ENCODE measurements around the gene KCTD12. TPM values are rescaled to one million over a fixed set of nuclear protein-coding genes. Genes with fewer than 3 reads are reported as not detected.

Gene KCTD12
- total RNA-seq, 4 donors from 2014 or later, result 24.2 to 34.8 (median 27.6) TPM

GRCh38 chr13:76854894-76855293 is 31.3 kb downstream of the KCTD12 start:
- intact Hi-C loops (cut with DNase I; ENCODE audit: low total_unique reads) (no loop called here), in situ Hi-C loops (cut with MboI; ENCODE audit: low pct_ligation_motif_present in 1 of 4, low pct_unique_long_range_greater_than_20kb in 1 of 4, low sequenced_read_pairs in 3 of 4) (no loop called here)
- no peaks in the 10 kb centered on the region for H3K4me1 ChIP-seq
- WGBS, 2 donors (ENCODE audit: low coverage in 1 of 2), result 78 to 91% methylated on average over 1 of the region's 1 CpG
- no peaks in the 10 kb centered on the region for H3K27me3 ChIP-seq
- DNase-seq, result no peak
- H3K4me3 ChIP-seq, result no peak overlapping the region
- no peaks in the 10 kb centered on the region for H3K9me3 ChIP-seq
- no peaks in the 10 kb centered on the region for H3K36me3 ChIP-seq
- H3K27ac ChIP-seq, result no peak overlapping the region
- no peak for TF ChIP-seq POLR2A (IDR thresholded peaks at IDR 0.05)
- no peak for TF ChIP-seq POLR2AphosphoS5 (IDR thresholded peaks at IDR 0.05)
- no peak for TF ChIP-seq EP300 (IDR thresholded peaks at IDR 0.05; ENCODE audit: low read depth)
- no peak for TF ChIP-seq CTCF (IDR thresholded peaks at IDR 0.05)

GRCh38 chr13:76853921-76854608 is 32.1 kb downstream of the KCTD12 start:
- no peaks in the 10 kb centered on the region for H3K36me3 ChIP-seq
- TF ChIP-seq CTCF (IDR thresholded peaks at IDR 0.05) (no peak), POLR2AphosphoS5 (IDR thresholded peaks at IDR 0.05) (no peak)
- in situ Hi-C loops (cut with MboI; ENCODE audit: low pct_ligation_motif_present in 1 of 4, low pct_unique_long_range_greater_than_20kb in 1 of 4, low sequenced_read_pairs in 3 of 4) (no loop called here), intact Hi-C loops (cut with DNase I; ENCODE audit: low total_unique reads) (no loop called here)
- no peaks in the 10 kb centered on the region for H3K27me3 ChIP-seq
- DNase-seq, result no peak
- 87 to 92% methylated on average over 4 of the region's 4 CpGs for WGBS, 2 donors (ENCODE audit: low coverage in 1 of 2)
- no peaks in the 10 kb centered on the region for H3K4me1 ChIP-seq
- H3K9me3 ChIP-seq, result no peaks in the 10 kb centered on the region
- H3K27ac ChIP-seq, result no peak overlapping the region
- H3K4me3 ChIP-seq, result no peak overlapping the region

DNA sequence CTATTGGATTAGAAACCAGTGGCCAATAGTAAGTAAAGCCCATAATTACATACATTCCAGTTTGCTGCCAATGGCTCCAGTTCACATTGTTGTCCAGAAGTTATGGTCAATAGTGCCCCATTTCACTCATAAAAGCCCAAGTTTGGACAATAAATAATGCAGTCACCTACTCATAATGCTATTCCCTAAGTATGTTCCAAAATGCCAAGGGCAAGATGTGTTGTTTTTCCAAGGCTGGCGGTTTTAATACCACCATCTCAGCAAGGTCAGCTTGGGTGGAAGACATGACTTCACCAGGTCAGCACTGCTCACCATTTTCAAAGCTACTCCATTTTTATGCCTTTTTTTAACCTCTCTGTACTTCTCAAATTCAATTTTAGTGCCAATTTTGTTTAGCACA is 32.7 kb downstream of the KCTD12 start:
- H3K36me3 ChIP-seq, result no peaks in the 10 kb centered on the region
- no peaks in the 10 kb centered on the region for H3K4me1 ChIP-seq
- intact Hi-C loops (cut with DNase I; ENCODE audit: low total_unique reads), result no loop called here
- H3K4me3 ChIP-seq, result no peak overlapping the region
- DNase-seq, result no peak
- H3K9me3 ChIP-seq, result no peaks in the 10 kb centered on the region
- no peak overlapping the region for H3K27ac ChIP-seq
- WGBS, 2 donors (ENCODE audit: low coverage in 1 of 2), result 80 to 88% methylated on average over 1 of the region's 1 CpG
- no peaks in the 10 kb centered on the region for H3K27me3 ChIP-seq
- TF ChIP-seq POLR2AphosphoS5 (IDR thresholded peaks at IDR 0.05), result no peak
- in situ Hi-C loops (cut with MboI; ENCODE audit: low pct_ligation_motif_present in 1 of 4, low pct_unique_long_range_greater_than_20kb in 1 of 4, low sequenced_read_pairs in 3 of 4), result no loop called here

- TF ChIP-seq EP300 (IDR thresholded peaks at IDR 0.05; ENCODE audit: low read depth) (no peak), POLR2A (IDR thresholded peaks at IDR 0.05) (no peak), POLR2AphosphoS5 (IDR thresholded peaks at IDR 0.05) (no peak), CTCF (IDR thresholded peaks at IDR 0.05) (no peak)
- intact Hi-C loops (cut with DNase I; ENCODE audit: low total_unique reads) (no loop called here), in situ Hi-C loops (cut with MboI; ENCODE audit: low pct_ligation_motif_present in 1 of 4, low pct_unique_long_range_greater_than_20kb in 1 of 4, low sequenced_read_pairs in 3 of 4) (no loop called here)
- DNase-seq, result no peak
- no peak overlapping the region for H3K4me3 ChIP-seq
- H3K36me3 ChIP-seq, result no peaks in the 10 kb centered on the region
- no peaks in the 10 kb centered on the region for H3K27me3 ChIP-seq
- no peaks in the 10 kb centered on the region for H3K4me1 ChIP-seq
- no peak overlapping the region for H3K27ac ChIP-seq
- H3K9me3 ChIP-seq, result no peaks in the 10 kb centered on the region
- 83 to 85% methylated on average over 2 of the region's 2 CpGs for WGBS, 2 donors (ENCODE audit: low coverage in 1 of 2)
Measured at GRCh38 chr13:76852986-76853385, 33.2 kb downstream of the KCTD12 start.

DNA sequence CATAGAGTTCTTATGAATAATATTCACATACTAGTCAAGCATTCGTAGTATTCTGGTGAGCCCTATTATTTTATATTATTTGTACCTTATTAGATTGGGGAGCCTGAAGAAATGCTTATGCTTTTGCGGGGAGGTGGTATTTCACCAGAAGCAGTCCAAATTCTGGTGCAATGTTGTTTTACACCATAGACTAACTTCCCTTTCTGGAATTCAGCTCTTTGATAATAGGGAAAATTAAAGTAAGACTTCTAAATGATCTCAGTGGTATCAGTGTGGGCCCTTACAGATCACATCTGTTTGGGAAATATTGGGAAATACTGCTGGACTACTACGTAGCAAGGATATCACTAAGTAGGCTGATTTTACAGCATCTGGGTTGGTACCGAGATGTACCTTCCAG is 34.2 kb downstream of the KCTD12 start:
- Histone ChIP-seq H3K27me3 (no peaks in the 10 kb centered on the region), H3K36me3 (no peaks in the 10 kb centered on the region), H3K27ac (no peak overlapping the region), H3K4me1 (no peaks in the 10 kb centered on the region), H3K4me3 (no peak overlapping the region), H3K9me3 (no peaks in the 10 kb centered on the region)
- in situ Hi-C loops (cut with MboI; ENCODE audit: low pct_ligation_motif_present in 1 of 4, low pct_unique_long_range_greater_than_20kb in 1 of 4, low sequenced_read_pairs in 3 of 4), result no loop called here
- intact Hi-C loops (cut with DNase I; ENCODE audit: low total_unique reads), result no loop called here
- WGBS, 2 donors (ENCODE audit: low coverage in 1 of 2), result 95 to 100% methylated on average over 2 to 4 of the region's 4 CpGs
- TF ChIP-seq POLR2A (IDR thresholded peaks at IDR 0.05) (no peak), EP300 (IDR thresholded peaks at IDR 0.05; ENCODE audit: low read depth) (no peak), CTCF (IDR thresholded peaks at IDR 0.05) (no peak), POLR2AphosphoS5 (IDR thresholded peaks at IDR 0.05) (no peak)
- no peak for DNase-seq
